ENCODE measurements around the gene ANO1. TPM values are rescaled to one million over a fixed set of nuclear protein-coding genes. Genes with fewer than 3 reads are reported as not detected.

Gene ANO1
- total RNA-seq, 3 donors from 2014 or later (not counting 1 experiment from before 2014, with no cell fraction given): not detected

DNA sequence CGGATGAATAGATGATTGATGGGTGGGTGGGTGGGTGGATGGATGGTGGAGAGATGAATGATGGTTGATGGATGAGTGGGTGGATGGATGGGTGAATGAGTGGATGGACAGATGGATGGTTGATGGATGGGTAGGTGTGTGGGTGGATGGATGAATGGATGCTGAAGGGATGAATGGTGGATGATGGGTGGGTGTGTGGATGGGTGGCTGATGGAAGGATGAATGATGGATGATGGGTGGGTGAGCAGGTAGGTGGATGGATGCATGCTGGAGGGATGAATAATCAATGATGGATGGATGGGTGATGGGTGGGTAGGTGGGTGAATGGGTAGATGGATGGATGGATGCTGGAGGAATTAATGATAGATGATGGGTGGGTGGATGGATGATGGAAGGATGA, 40.5 kb downstream of the ANO1 start:
- no peaks in the 10 kb centered on the region for H3K4me1 Mint-ChIP-seq
- no peak overlapping the region for H3K27ac Mint-ChIP-seq
- H3K9me3 ChIP-seq (ENCODE audit: control insufficient read depth, insufficient read depth, low read length): no peaks in the 10 kb centered on the region
- H3K27me3 Mint-ChIP-seq (ENCODE audit: low read depth in 2 of 2): peaks cover 0 to 18% of the 10 kb centered on the region in 2 donors
- peaks cover 8 to 12% of the 10 kb centered on the region in 2 donors for H3K9me3 Mint-ChIP-seq
- DNase-seq (no peak), ATAC-seq (no peak)
- TF ChIP-seq CTCF (IDR thresholded peaks at IDR 0.05): no peak
- H3K36me3 ChIP-seq (ENCODE audit: control insufficient read depth, insufficient read depth, low read length): no peaks in the 10 kb centered on the region
- WGBS (ENCODE audit: insufficient coverage): 90% methylated on average over 1 of the region's 1 CpG
- H3K4me1 ChIP-seq (ENCODE audit: control insufficient read depth, insufficient read depth, low read length): no peaks in the 10 kb centered on the region
- H3K36me3 Mint-ChIP-seq: no peaks in the 10 kb centered on the region
- intact Hi-C loops (cut with micrococcal nuclease): no loop called here
- H3K4me3 ChIP-seq (ENCODE audit: low read length): no peak overlapping the region
- H3K4me3 Mint-ChIP-seq: no peak overlapping the region
- no peak overlapping the region for H3K27ac ChIP-seq (ENCODE audit: low read length)
- no peaks in the 10 kb centered on the region for H3K27me3 ChIP-seq (ENCODE audit: control insufficient read depth, insufficient read depth, low read length)

GRCh38 chr11:70119502-70119901, 41.4 kb downstream of the ANO1 start:
- no peaks in the 10 kb centered on the region for H3K27me3 ChIP-seq (ENCODE audit: control insufficient read depth, insufficient read depth, low read length)
- no peaks in the 10 kb centered on the region for H3K4me1 ChIP-seq (ENCODE audit: control insufficient read depth, insufficient read depth, low read length)
- Mint-ChIP-seq H3K4me3 (no peak overlapping the region), H3K27ac (no peak overlapping the region), H3K27me3 (ENCODE audit: low read depth in 2 of 2) (peaks cover 0 to 18% of the 10 kb centered on the region in 2 donors), H3K4me1 (no peaks in the 10 kb centered on the region), H3K9me3 (peaks cover 8 to 12% of the 10 kb centered on the region in 2 donors), H3K36me3 (no peaks in the 10 kb centered on the region)
- 98% methylated on average over 2 of the region's 2 CpGs for WGBS (ENCODE audit: insufficient coverage)
- no peak for ATAC-seq
- no peak for TF ChIP-seq CTCF (IDR thresholded peaks at IDR 0.05)
- no peak for DNase-seq
- no peak overlapping the region for H3K27ac ChIP-seq (ENCODE audit: low read length)
- H3K4me3 ChIP-seq (ENCODE audit: low read length): no peak overlapping the region
- no peaks in the 10 kb centered on the region for H3K36me3 ChIP-seq (ENCODE audit: control insufficient read depth, insufficient read depth, low read length)
- intact Hi-C loops (cut with micrococcal nuclease): no loop called here
- H3K9me3 ChIP-seq (ENCODE audit: control insufficient read depth, insufficient read depth, low read length): no peaks in the 10 kb centered on the region

DNA sequence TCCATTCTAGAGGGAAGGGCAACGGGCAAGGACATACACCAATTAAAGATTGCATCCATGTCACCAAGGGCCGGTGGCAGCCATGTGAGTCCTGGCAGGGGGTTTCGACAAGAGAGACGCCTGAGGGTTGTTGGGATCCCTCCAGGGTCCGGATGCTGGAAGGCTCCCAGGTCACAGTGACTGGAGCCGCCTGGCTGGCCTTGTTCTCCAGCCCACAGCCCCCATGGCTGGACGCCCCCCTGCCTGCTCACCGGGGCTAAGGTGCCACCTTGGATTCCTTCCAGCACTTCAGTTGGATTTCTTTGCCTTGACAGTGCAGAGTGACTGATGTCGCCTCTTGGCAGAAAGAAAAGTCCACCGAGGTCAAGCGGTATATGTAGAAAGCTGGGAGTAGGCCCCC, 42.6 kb downstream of the ANO1 start:
- 81% methylated on average over 11 of the region's 11 CpGs for WGBS (ENCODE audit: insufficient coverage)
- intact Hi-C loops (cut with micrococcal nuclease): no loop called here
- peaks cover 0 to 18% of the 10 kb centered on the region in 2 donors for H3K27me3 Mint-ChIP-seq (ENCODE audit: low read depth in 2 of 2)

More for the DNA sequence above, 42.6 kb downstream of the ANO1 start:
- ATAC-seq: no peak
- TF ChIP-seq CTCF (IDR thresholded peaks at IDR 0.05): no peak
- H3K27ac ChIP-seq (ENCODE audit: low read length): no peak overlapping the region
- no peaks in the 10 kb centered on the region for H3K9me3 ChIP-seq (ENCODE audit: control insufficient read depth, insufficient read depth, low read length)
- no peak overlapping the region for H3K4me3 ChIP-seq (ENCODE audit: low read length)
- H3K4me1 ChIP-seq (ENCODE audit: control insufficient read depth, insufficient read depth, low read length): no peaks in the 10 kb centered on the region
- no peak for DNase-seq
- H3K27me3 ChIP-seq (ENCODE audit: control insufficient read depth, insufficient read depth, low read length): no peaks in the 10 kb centered on the region
- no peaks in the 10 kb centered on the region for H3K36me3 ChIP-seq (ENCODE audit: control insufficient read depth, insufficient read depth, low read length)
- no peaks in the 10 kb centered on the region for H3K4me1 Mint-ChIP-seq
- H3K4me3 Mint-ChIP-seq: no peak overlapping the region
- H3K36me3 Mint-ChIP-seq: no peaks in the 10 kb centered on the region
- H3K9me3 Mint-ChIP-seq: peaks cover 8 to 12% of the 10 kb centered on the region in 2 donors
- no peak overlapping the region for H3K27ac Mint-ChIP-seq
